Renal cortex interstitium (tissue), 11 donors: ENCODE measurements around the gene MRPS35. TPM values are rescaled to one million over a fixed set of nuclear protein-coding genes. Genes with fewer than 3 reads are reported as not detected.

Experiments
- DNase-seq, 11 donors: peaks; one replicate each; pipeline ENCODE4 v3.0.0-alpha.2; 2013; ENCODE audit warnings: low read depth in 9 of 11, low spot score in 4 of 11; ENCODE audit errors: extremely low read depth in 1 of 11
- polyA plus RNA-seq, 3 donors: library from polyadenylated mRNA; unstranded; fragments of 120-200 nt; gene quantifications; one replicate each; pipeline ENCODE4 v1.2.1, GENCODE V29; 2013; ENCODE audit not compliant: insufficient read length in 3 of 3

Gene MRPS35
- polyA plus RNA-seq, 3 donors, result 72.0 to 88.0 (median 74.9) TPM

DNA sequence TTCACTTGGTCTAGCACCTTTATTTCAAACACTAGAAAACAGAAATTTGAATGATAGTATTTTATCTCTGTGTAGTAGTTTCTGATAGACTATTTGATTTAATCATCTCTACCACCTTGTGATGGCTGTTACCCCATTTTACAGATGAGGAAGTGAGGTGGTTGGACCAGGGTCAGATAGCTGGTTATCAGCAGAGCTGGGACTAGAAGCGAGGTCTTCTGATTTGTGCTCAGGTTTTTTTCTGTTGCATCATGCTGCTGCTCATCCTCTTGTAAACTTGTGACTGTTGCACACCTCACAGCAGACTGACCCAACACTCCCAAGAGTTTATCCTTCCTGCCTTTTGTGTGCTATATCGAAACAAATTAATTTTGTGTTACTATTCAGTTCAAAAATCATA, 79.5 kb downstream of the MRPS35 start:
- DNase-seq, result no peak

DNA sequence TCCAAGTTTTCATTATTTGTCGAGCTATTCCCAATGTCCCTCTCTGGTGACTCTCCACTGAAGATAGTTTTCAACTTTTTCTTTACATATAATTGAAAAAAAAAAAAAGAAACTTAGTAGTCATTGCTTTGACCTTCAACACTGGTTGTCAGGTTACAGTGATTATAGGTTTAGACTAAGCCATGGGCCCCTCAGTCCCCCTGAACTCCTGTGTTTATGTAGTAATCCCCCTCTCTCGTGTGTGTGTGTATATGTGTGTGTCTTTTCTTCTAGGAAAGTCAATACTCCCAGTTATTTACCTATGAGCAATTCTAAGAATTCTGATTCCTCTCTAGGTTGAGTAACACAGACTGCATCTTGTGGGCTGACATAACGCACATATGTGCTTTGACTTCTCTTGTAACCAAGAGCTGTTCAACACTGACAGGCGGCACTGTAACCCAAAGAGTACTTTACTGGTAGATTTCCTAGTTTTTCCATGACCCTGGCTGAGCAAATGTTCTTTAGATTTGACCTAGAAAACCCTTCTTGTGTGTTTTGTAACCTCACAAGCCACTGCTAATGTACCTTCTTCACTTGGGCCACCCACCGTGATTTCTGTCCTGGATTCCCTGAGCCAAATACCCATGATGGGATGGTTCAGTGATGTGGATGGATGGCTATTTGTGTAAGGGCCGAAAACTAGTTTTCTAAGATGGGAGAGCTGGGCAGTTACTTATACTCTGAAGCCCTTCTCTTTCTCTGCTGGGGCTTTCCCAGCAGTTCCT, 84.4 kb downstream of the MRPS35 start:
- DNase-seq, result no peak

DNA sequence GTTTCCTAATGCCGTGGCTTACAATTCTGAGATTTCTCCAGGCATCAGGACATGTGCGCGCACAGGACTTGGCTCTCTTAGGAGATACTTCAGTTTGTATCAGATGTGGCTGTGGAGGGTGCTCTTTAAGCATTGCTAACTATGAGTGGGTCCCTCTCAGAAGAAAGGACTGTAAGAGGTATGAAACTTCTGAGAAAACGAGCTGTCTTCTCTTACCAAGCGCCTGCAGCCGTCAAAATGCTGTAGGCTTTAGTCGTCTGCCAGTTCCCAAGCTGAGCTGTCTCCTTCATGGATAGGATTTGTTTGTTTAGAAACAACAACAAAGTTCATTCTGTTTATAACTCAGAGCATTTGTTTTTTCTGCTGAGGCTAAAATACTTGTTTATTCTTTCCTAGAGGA, 85.5 kb downstream of the MRPS35 start:
- no peak for DNase-seq

DNA sequence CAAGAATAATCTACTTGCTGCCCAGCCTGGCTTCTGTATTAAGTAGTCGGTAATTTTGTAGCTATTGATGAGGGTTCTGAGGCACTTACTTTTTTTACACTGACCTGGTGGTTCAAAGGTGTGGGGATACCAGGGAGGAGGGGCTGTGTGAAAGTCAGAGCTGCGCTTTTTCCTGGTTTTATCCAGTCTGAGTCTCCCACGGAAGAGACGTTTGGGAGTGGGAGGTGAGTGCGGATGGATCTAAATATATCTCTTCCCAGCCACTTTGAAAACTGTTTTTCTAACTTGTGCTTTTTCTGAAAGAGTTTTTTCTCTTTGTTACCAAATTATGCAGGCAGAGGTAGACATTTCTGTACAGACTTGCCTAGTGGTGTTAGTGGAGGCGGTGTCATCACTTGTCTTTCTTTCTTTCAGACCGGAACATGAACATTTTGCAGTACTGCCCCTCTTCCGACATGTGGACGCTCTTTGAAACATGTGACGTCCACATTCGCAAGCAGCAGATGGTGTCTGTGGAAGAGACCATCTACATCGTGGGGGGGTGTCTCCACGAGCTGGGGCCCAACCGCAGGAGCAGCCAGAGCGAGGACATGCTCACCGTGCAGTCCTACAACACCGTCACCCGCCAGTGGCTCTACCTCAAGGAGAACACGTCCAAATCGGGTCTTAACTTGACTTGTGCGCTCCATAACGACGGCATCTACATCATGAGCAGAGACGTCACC, 86.8 kb downstream of the MRPS35 start:
- DNase-seq, result no peak

DNA sequence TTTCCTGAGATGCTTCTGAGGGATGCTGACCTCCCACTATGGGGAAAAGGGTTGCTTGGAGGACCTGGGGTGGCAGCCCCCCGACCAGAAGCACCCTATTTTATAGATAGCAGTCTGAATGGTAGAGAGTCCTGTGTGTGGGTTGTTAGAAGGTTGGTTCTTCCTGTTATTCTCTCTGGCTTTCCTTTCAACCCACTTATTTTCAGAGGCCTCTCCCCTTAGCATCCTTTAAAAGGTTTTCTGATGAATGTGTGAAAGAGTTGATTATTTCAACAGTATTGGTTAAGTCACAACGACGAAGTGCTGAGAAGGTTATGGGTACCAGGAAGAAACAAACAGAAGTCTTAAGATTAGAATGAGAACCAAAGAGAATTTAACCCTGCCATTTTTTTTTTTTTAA, 90.2 kb downstream of the MRPS35 start:
- DNase-seq, result no peak

DNA sequence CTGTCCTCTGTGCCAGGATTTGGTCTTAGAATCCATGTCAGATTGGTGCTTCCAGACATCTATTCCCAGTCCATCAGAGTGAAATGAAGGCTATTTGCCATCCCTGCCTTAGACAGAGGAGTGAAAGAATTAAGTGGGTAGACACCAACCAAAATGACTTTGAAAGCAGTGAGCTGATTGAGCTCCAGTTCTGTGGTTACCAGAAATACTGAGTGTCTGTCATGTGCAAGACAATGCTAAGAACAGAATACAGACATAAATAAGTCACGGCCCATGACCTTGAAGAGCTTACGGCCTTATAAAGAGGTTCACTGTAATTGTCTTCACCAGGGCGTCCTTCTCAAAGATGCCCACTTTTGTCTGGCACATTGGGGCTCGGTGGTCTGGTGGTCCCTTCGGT, 91.0 kb downstream of the MRPS35 start:
- no peak for DNase-seq

DNA sequence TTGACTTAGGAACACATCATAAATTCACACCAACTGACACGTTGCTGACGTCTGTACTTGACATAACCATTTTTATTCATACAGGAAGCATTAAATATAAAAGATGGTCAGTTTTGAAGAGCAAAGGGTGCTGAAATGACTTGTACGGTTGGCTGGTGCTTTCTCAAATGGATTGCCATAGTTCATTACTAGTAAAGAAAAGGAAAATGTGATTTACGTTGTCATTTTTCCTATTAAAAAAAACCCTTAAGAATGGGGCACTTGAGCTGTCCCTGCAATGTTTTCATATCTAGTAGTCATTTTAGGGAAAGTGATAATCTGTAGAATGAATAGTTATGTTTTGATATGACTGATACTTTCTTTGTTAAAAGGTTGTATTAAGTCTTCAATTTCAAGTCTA, 91.9 kb downstream of the MRPS35 start:
- no peak for DNase-seq

DNA sequence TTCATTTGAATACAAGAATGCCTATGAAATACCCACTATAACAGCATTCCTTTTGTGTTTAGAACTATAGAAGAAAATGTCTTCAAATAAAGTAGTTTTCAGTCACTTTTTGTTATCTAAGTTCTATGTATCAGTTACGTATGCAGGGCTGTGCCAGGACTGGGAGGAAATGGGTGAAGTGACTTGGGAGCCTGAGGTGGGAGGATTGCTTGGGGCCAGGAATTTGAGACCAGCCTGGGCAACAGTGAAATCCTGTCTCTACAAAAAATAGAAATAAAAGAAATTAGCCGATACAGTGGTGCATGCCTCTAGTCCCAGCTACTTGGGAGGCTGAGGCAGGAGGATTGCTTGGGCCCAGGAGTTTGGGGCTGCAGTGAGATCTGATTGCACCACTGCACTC, 92.3 kb downstream of the MRPS35 start:
- DNase-seq, result no peak

DNA sequence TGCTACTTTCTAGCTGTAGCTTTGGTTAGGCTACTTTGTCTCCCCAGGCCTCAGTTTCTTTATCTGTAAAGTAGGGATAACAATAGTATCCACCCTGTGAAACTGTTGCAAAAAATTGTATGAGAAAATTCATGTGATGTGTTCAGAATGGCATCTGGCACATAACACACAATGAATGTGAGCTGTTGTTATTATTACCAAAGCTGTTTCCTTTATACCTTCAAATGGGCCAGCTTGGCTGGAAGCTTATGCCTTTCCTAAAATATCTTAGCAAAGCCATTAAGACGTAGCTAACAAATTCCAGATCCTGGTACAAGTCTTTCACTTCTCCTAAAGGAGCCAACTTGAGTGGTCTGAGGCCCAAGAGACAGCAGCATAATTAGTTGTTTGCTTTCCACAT, 94.6 kb downstream of the MRPS35 start:
- no peak for DNase-seq

Other genes starting within 250 kb of the MRPS35 start
- gene PPFIBP1, start 186.6 kb upstream of the MRPS35 start, polyA plus RNA-seq, result 100 to 1,000 TPM in 1 of 3 donors, 10 to 100 TPM in 2; 81.6 to 136 (median 85.7) TPM
- 1 to 10 TPM; 2.3 to 3.6 (median 2.5) TPM for gene REP15, start 14.4 kb upstream of the MRPS35 start, polyA plus RNA-seq
- 10 to 100 TPM; 32.1 to 41.5 (median 36.7) TPM for gene KLHL42, start 69.4 kb downstream of the MRPS35 start, polyA plus RNA-seq
- gene MANSC4, start 69.4 kb downstream of the MRPS35 start, polyA plus RNA-seq, result under 1 TPM; 0.16 to 0.92 (median 0.44) TPM